ENCODE results near the gene SCAPER.

DNA sequence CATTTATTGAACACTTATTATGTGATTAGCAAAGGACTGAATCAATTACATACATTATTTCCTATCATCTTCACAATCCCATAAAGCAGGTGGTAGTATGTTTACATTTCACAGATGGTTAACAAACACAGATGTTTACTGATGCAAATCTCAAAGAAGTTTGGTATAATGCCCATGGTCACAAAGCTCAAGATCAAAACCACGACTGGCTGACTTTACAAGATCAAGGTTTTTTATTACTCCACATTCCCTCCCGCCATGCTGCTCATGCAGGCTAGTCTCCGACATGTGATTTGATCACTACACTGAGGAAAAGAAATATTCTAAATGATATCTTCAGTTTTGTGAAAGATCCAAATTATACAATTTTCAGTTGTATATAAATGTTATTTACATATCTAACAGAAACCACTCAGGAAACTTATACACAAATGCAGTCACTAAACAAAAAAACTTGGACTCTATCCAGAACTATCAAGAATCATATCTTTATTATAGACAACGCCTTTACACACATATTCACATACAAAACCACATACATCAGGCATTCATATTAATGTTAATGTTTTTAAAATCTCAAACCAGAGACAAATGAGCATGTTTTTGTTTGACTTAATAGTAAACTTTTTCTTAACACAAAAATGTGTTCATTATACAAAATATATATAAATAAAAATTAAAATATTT lies 235.5 kb downstream of the SCAPER start:
- TF ChIP-seq CTCF (conservative IDR thresholded peaks at IDR 0.05; ENCODE audit: low read depth, low read length) (no peak), POLR2A (IDR thresholded peaks at IDR 0.05; ENCODE audit: low read depth, low read length) (no peak), NFE2L2 (IDR thresholded peaks at IDR 0.05; ENCODE audit: low read depth, low read length) (no peak)
- TF ChIP-seq, protein P1, sequence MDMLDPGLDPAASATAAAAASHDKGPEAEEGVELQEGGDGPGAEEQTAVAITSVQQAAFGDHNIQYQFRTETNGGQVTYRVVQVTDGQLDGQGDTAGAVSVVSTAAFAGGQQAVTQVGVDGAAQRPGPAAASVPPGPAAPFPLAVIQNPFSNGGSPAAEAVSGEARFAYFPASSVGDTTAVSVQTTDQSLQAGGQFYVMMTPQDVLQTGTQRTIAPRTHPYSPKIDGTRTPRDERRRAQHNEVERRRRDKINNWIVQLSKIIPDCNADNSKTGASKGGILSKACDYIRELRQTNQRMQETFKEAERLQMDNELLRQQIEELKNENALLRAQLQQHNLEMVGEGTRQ (IDR thresholded peaks at IDR 0.05; ENCODE audit: low read depth, low read length): no peak
